ENCODE measurements around the gene RNF26.
"Not testable (repeated sequence)": the region's sequence is repeated elsewhere in the genome, so short reads cannot be mapped to it uniquely, and the experiment has no call there.

The RNF26 gene

GRCh38 chr11:119380160-119380826 is 46.0 kb downstream of the RNF26 start:
- no peak for FAIRE-seq
- no peak for DNase-seq (ENCODE audit: insufficient read length, low spot score)

GRCh38 chr11:119380827-119381180 is 46.5 kb downstream of the RNF26 start:
- no peak for FAIRE-seq
- no peak for DNase-seq (ENCODE audit: insufficient read length, low spot score)

DNA sequence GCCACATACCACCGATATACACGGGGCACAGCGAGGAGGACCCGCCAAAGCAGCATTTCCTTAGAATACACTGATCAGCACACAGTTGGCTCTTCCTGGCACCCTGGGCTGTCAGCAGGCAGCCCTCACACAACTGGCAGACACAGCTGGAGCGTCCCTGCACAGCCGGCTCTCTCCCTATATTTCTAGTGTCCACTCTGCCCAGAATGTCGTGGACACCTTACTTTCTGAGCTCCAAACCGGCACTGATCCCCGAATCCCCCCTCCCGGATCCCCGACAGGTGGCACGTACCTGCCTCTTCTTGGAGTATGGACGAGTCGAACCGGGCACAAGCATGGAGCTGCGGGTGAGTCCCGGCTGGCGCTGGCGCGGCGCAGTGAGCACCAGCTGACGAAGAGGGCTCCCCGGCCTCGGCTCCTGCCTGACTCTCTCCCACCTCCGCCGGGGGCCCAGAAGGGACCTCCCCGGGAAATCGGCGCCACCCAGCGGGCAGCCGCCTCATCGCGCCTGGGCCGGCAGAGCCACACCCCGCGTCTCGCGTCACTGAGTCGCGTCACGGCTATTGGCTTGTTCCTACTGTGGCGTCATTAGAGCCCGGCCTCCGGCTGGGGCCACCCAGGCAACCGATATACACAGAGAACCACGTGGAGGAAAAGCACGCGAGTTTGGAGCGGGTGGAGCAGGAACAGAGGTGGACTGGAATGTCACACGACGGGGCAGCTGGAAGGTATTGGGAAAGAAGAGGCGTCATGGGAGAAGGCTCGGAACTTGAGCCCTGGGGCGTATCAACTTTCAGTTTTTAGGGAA is 47.1 kb downstream of the RNF26 start, which contains the start of gene USP2:
Gene USP2 (minus strand): TSS at position 510 of the 808 bp plus-strand sequence. CDS start 8,210 bp downstream, outside the sequence.
- peak; percentile 94 for DNase-seq (ENCODE audit: insufficient read length, low spot score)
- peak; percentile 96 for FAIRE-seq

GRCh38 chr11:119382101-119382500 is 47.8 kb downstream of the RNF26 start:
- FAIRE-seq (no peak), DNase-seq (ENCODE audit: insufficient read length, low spot score) (no peak)

DNA sequence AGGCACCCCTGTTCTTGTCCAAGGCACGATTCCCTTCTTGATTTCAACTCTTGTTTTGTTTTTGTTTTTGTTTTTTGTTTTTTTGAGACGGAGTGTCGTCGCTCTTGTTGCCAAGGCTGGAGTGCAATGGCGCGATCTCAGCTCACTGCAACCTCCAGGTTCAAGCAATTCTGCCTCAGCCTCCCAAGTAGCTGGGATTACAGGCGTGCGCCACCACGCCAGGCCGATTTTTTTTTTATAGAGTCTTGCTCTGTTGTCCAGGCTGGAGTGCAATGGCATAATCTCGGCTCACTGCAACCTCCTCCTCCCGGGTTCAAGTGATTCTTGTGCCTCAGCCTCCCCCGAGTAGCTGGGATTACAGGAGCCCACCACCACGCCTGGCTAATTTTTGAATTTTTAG is 48.2 kb downstream of the RNF26 start:
- DNase-seq (ENCODE audit: insufficient read length, low spot score): not testable (repeated sequence)

DNA sequence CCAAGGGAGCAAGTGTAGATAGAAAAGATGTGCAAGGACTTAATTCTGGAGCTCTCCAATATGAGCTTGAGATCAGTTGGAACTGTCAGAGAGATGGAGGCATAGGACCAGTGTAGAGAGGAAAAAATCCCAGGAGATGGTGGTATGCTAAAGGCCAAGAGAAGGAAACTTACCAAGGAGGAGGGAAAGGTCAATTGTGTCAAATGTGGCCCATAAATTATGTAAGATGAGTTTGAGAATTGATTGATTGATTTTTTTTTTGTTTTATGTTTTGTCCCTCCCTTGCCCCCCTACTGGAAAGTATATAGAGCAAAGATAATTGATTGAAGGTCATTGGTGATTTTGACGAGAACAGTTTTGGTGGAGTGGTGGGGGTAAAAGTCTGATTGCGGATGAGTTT is 50.0 kb downstream of the RNF26 start:
- no peak for DNase-seq (ENCODE audit: insufficient read length, low spot score)

More for the DNA sequence above, 48.2 kb downstream of the RNF26 start:
- FAIRE-seq: not testable (repeated sequence)

More for the DNA sequence above, 50.0 kb downstream of the RNF26 start:
- FAIRE-seq: no peak
